H1 (cell line): ENCODE results near the gene SEMA3G. TPM values are rescaled to one million over a fixed set of nuclear protein-coding genes. Genes with fewer than 3 reads are reported as not detected.

Source experiments
- EP300 ChIP-seq, 2 experiments: IDR thresholded peaks; 1 replicate in 1 of 2; 2 replicates in 1 of 2; pipeline ENCODE4 v1.6.1; 2011 to 2012; ENCODE audit warnings: low read depth in 2 of 2, low read length in 2 of 2, mild to moderate bottlenecking in 2 of 2, borderline replicate concordance in 1 of 2, inconsistent platforms in 1 of 2, moderate library complexity in 1 of 2
- polyA plus RNA-seq, 7 experiments: library from polyadenylated mRNA; depleted of rRNA in 3 of 7; stranded (reverse) in 5 of 7; unstranded in 2 of 7; fragments of >200 nt in 5 of 7; fragments of 200-250 nt in 2 of 7; gene quantifications; 1 replicate in 5 of 7; 2 replicates in 1 of 7; 4 replicates in 1 of 7; pipeline versions ENCODE4 v1.2.1 to v1.2.3, GENCODE V29; 2011 to 2013; ENCODE audit warnings: missing spikeins in 2 of 7, mixed read lengths in 2 of 7
- total RNA-seq: library from RNA; stranded (reverse); fragmentation: NEBNext Ultra II Directional; extraction: Animal tissue kit (Norgen Biotek cat#: 25700); gene quantifications from 2 replicates; pipeline ENCODE4 v1.2.1, GENCODE V29; 2021
- TF ChIP-seq, protein P1 (sequence below): IDR thresholded peaks from 2 replicates; pipeline ENCODE4 v1.6.1; 2012; ENCODE audit warnings: low read length, inconsistent platforms

SEMA3G gene
- total and polyA plus RNA-seq, 2 of the 8 experiments (the other 6 are each of a cell fraction or from before 2014, with no cell fraction given) = 0.95 to 1.5 TPM

DNA sequence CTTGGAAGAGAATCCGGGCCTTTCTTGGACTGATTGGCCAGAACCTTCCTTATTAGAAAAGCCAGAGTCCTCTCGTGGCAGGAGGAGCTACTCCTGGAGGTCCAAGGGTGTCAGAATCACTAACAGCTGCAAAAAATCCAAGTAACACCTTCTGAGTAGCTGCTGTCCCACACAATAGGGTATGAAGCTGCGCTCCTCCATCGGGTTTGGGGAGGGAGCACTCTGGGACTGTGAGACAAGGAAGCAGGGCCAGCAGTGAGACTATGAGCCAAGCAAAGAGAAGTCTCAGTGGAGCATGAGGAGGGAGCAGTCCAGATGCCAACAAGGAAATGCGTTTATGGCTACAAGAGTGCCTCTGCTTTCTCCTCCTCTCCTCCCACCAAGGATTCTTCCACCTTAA is 21.7 kb downstream of the SEMA3G start (continued):
- TF ChIP-seq, protein P1, sequence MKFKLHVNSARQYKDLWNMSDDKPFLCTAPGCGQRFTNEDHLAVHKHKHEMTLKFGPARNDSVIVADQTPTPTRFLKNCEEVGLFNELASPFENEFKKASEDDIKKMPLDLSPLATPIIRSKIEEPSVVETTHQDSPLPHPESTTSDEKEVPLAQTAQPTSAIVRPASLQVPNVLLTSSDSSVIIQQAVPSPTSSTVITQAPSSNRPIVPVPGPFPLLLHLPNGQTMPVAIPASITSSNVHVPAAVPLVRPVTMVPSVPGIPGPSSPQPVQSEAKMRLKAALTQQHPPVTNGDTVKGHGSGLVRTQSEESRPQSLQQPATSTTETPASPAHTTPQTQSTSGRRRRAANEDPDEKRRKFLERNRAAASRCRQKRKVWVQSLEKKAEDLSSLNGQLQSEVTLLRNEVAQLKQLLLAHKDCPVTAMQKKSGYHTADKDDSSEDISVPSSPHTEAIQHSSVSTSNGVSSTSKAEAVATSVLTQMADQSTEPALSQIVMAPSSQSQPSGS = no peak
- TF ChIP-seq EP300 (IDR thresholded peaks at IDR 0.05; ENCODE audit: borderline replicate concordance in 1 of 2, low read depth in 2 of 2, low read length in 2 of 2) = no peak
- TF ChIP-seq, all 59 proteins: peak for 0
